ENCODE data around the gene CAMTA1. TPM values are rescaled to one million over a fixed set of nuclear protein-coding genes. Genes with fewer than 3 reads are reported as not detected.

Gene CAMTA1
- total and polyA plus RNA-seq, 2 experiments from 2014 or later = 213 to 341 TPM

- no peaks in the 10 kb centered on the region for H3K27me3 ChIP-seq
- H3K36me3 ChIP-seq = no peaks in the 10 kb centered on the region
- TF ChIP-seq, protein P1, sequence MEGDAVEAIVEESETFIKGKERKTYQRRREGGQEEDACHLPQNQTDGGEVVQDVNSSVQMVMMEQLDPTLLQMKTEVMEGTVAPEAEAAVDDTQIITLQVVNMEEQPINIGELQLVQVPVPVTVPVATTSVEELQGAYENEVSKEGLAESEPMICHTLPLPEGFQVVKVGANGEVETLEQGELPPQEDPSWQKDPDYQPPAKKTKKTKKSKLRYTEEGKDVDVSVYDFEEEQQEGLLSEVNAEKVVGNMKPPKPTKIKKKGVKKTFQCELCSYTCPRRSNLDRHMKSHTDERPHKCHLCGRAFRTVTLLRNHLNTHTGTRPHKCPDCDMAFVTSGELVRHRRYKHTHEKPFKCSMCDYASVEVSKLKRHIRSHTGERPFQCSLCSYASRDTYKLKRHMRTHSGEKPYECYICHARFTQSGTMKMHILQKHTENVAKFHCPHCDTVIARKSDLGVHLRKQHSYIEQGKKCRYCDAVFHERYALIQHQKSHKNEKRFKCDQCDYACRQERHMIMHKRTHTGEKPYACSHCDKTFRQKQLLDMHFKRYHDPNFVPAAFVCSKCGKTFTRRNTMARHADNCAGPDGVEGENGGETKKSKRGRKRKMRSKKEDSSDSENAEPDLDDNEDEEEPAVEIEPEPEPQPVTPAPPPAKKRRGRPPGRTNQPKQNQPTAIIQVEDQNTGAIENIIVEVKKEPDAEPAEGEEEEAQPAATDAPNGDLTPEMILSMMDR (IDR thresholded peaks at IDR 0.05; ENCODE audit: low read depth, low read length) = no peak
- H3K9me3 ChIP-seq (ENCODE audit: low read depth) = no peaks in the 10 kb centered on the region
- no peak overlapping the region for H3K27ac ChIP-seq
- no peak for DNase-seq (ENCODE audit: low read depth in 1 of 2, low spot score in 1 of 2)
- H3K4me1 ChIP-seq (ENCODE audit: low read depth) = no peaks in the 10 kb centered on the region
- no peak overlapping the region for H3K4me3 ChIP-seq
Measured at GRCh38 chr1:7438921-7439655, 653.8 kb downstream of the CAMTA1 start.

GRCh38 chr1:7440154-7440553 is 654.9 kb downstream of the CAMTA1 start:
- no peaks in the 10 kb centered on the region for H3K9me3 ChIP-seq (ENCODE audit: low read depth)
- no peak for DNase-seq (ENCODE audit: low read depth in 1 of 2, low spot score in 1 of 2)
- no peaks in the 10 kb centered on the region for H3K4me1 ChIP-seq (ENCODE audit: low read depth)
- TF ChIP-seq, protein P1 (IDR thresholded peaks at IDR 0.05; ENCODE audit: low read depth, low read length) = no peak
- no peaks in the 10 kb centered on the region for H3K27me3 ChIP-seq
- no peak overlapping the region for H3K27ac ChIP-seq
- H3K4me3 ChIP-seq = no peak overlapping the region
- no peaks in the 10 kb centered on the region for H3K36me3 ChIP-seq

GRCh38 chr1:7441143-7441841 is 656.0 kb downstream of the CAMTA1 start:
- Histone ChIP-seq H3K27ac (no peak overlapping the region), H3K27me3 (no peaks in the 10 kb centered on the region), H3K4me3 (no peak overlapping the region), H3K36me3 (no peaks in the 10 kb centered on the region), H3K4me1 (ENCODE audit: low read depth) (no peaks in the 10 kb centered on the region), H3K9me3 (ENCODE audit: low read depth) (no peaks in the 10 kb centered on the region)
- no peak for DNase-seq (ENCODE audit: low read depth in 1 of 2, low spot score in 1 of 2)
- TF ChIP-seq, protein P1 (IDR thresholded peaks at IDR 0.05; ENCODE audit: low read depth, low read length) = no peak

GRCh38 chr1:7442036-7442435 is 656.8 kb downstream of the CAMTA1 start:
- Histone ChIP-seq H3K4me3 (no peak overlapping the region), H3K4me1 (ENCODE audit: low read depth) (no peaks in the 10 kb centered on the region), H3K27me3 (no peaks in the 10 kb centered on the region), H3K36me3 (no peaks in the 10 kb centered on the region), H3K9me3 (ENCODE audit: low read depth) (no peaks in the 10 kb centered on the region), H3K27ac (no peak overlapping the region)
- TF ChIP-seq, protein P1 (IDR thresholded peaks at IDR 0.05; ENCODE audit: low read depth, low read length) = no peak
- DNase-seq (ENCODE audit: low read depth in 1 of 2, low spot score in 1 of 2) = no peak

DNA sequence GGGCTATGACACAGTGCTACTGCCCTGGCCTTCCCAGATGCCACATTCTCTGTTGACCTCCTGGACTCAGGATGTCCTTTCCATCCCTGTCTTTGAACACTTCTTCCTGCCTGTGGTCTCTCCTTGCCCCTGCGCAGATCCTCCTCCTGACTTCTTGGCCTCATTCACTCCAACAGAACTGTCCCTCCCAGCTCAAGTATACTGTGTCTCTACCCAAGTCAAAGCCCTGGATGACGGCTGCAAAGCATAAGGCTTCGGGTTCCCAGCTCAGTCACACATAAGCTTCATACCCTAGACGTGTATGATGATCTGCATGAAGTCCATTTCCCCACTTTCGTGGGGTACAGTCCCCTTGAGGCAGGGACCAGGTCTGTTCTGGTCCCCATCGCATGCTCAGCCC is 657.7 kb downstream of the CAMTA1 start:
- no peak overlapping the region for H3K27ac ChIP-seq
- H3K36me3 ChIP-seq = no peaks in the 10 kb centered on the region
- H3K9me3 ChIP-seq (ENCODE audit: low read depth) = no peaks in the 10 kb centered on the region
- DNase-seq (ENCODE audit: low read depth in 1 of 2, low spot score in 1 of 2) = no peak
- TF ChIP-seq, protein P1 (IDR thresholded peaks at IDR 0.05; ENCODE audit: low read depth, low read length) = no peak
- H3K4me3 ChIP-seq = no peak overlapping the region
- H3K4me1 ChIP-seq (ENCODE audit: low read depth) = no peaks in the 10 kb centered on the region
- H3K27me3 ChIP-seq = no peaks in the 10 kb centered on the region

Data from cardiac muscle cell (in vitro differentiated cells and primary cell).